ENCODE results near the gene APP.
"Not testable (repeated sequence)": the region's sequence is repeated elsewhere in the genome, so short reads cannot be mapped to it uniquely, and the experiment has no call there.

- not testable (repeated sequence) for TF ChIP-seq EZH2 (IDR thresholded peaks at IDR 0.05; ENCODE audit: borderline replicate concordance); CTCF (IDR thresholded peaks at IDR 0.05; ENCODE audit: poor library complexity); EZH2phosphoT487 (IDR thresholded peaks at IDR 0.05; ENCODE audit: low read depth, severe bottlenecking, unreplicated experiment)
These were observed 39.5 kb downstream of the APP start for GRCh38 chr21:26131053-26131452.
